ENCODE data around the gene GZMM. TPM values are rescaled to one million over a fixed set of nuclear protein-coding genes. Genes with fewer than 3 reads are reported as not detected.
A peak's percentile ranks its signal among the peaks of the same experiment; 100 is the strongest.

GZMM gene
- total and polyA plus RNA-seq, 2 of the 13 experiments (the other 11 are each of a cell fraction or from before 2014, with no cell fraction given): 0.07 TPM; not detected in 1

GRCh38 chr19:572743-573518 lies 29.1 kb downstream of the GZMM start (continued):
- TF ChIP-seq MEIS1 (CRISPR knock-in tag; IDR thresholded peaks at IDR 0.05; ENCODE audit: borderline replicate concordance) (peak; percentile 41; the same call in 1 of the 2 replicates), ZNF468 (CRISPR knock-in tag; IDR thresholded peaks at IDR 0.05) (no peak), ASH2L (IDR thresholded peaks at IDR 0.05; ENCODE audit: insufficient read length, low read depth, low read length) (no peak), HNF1B (CRISPR knock-in tag; IDR thresholded peaks at IDR 0.05) (0 out of 2 replicates have a peak, but pooled peaks have one; percentile 41), ZNF709 (CRISPR knock-in tag; IDR thresholded peaks at IDR 0.05) (0 out of 2 replicates have a peak, but pooled peaks have one; percentile 50), CBX2 (IDR thresholded peaks at IDR 0.05; ENCODE audit: low read depth, low read length) (no peak), CBX2 (CRISPR knock-in tag; IDR thresholded peaks at IDR 0.05; ENCODE audit: low read depth) (no peak), ZNF816 (CRISPR knock-in tag; IDR thresholded peaks at IDR 0.05; ENCODE audit: borderline replicate concordance) (0 out of 2 replicates have a peak, but pooled peaks have one; percentile 32), TMF1 (CRISPR knock-in tag; IDR thresholded peaks at IDR 0.05; ENCODE audit: low read depth) (no peak)

- no TSS peak for BruUV-seq (replicated peaks)
- Histone ChIP-seq H3K27me3 (ENCODE audit: control insufficient read depth in 1 of 2, insufficient read depth in 2 of 2, low read length in 2 of 2) (no peaks in the 10 kb centered on the region; a peak in 1 of 5 replicates), H3K36me3 (replicated peaks in 1 of 2; ENCODE audit: control insufficient read depth in 1 of 2, insufficient read depth in 2 of 2, low read length in 2 of 2) (peaks cover 6 to 14% of the 10 kb centered on the region in 2 experiments; a peak in 4 of 5 replicates), H3K79me2 (ENCODE audit: insufficient read depth, low read length) (peaks cover 61% of the 10 kb centered on the region), H3K9me3 (ENCODE audit: low read length) (no peaks in the 10 kb centered on the region), H4K20me1 (ENCODE audit: insufficient read depth, low read length) (peaks cover 54% of the 10 kb centered on the region), H3K9ac (ENCODE audit: insufficient read depth, low read depth, low read length) (peak overlapping the region; percentile 95), H3K4me2 (ENCODE audit: low read depth, low read length) (peak overlapping the region; percentile 79), H3K27ac (ENCODE audit: extremely low read length, insufficient read depth, low read length) (peak overlapping the region; percentile 69), H3K4me3 (replicated peaks in 1 of 3; ENCODE audit: insufficient read depth in 1 of 3, low read depth in 2 of 3, low read length in 3 of 3) (peak overlapping the region; percentile 90 to 99 (median 96)), H3K4me1 (ENCODE audit: insufficient read depth, low read length) (peaks cover 26% of the 10 kb centered on the region), H2AFZ (ENCODE audit: low read length) (no peak overlapping the region)
- CTCF ChIA-PET (ENCODE audit: low intra/inter-chr PET ratio, low total read pairs): no interaction called here
- no peak for DNase-seq (ENCODE audit: low spot score)
- POLR2A ChIA-PET: interaction anchor here (3.1 to 4.3 kb wide), 2 partner anchors 17 to 41 kb away, joined by 13 to 45 read pairs; no protein-coding TSS in a partner anchor
- no peak for ATAC-seq
- intact Hi-C loops (cut with micrococcal nuclease; ENCODE audit: unreplicated experiment): no loop called here
- FAIRE-seq: no peak
- WGBS (ENCODE audit: low lambda C conversion rate): 0% methylated on average over 11 of the region's 15 CpGs
- in situ Hi-C loops (cut with HindIII; ENCODE audit: extremely low pct_ligation_motif_present, low pct_unique_long_range_greater_than_20kb): no loop called here
- TF ChIP-seq E2F2 (CRISPR knock-in tag; IDR thresholded peaks at IDR 0.05; ENCODE audit: borderline replicate concordance) (no peak), ZFX (CRISPR knock-in tag; IDR thresholded peaks at IDR 0.05; ENCODE audit: low read depth) (0 out of 2 replicates have a peak, but pooled peaks have one; percentile 2), ZMYM3 (CRISPR knock-in tag; IDR thresholded peaks at IDR 0.05) (0 out of 2 replicates have a peak, but pooled peaks have one; percentile 10), ZBTB1 (CRISPR knock-in tag; IDR thresholded peaks at IDR 0.05; ENCODE audit: borderline replicate concordance) (no peak), BRD4 (CRISPR knock-in tag; IDR thresholded peaks at IDR 0.05) (no peak), HHEX (CRISPR knock-in tag; IDR thresholded peaks at IDR 0.05) (no peak), RFX5 (IDR thresholded peaks at IDR 0.05; ENCODE audit: low read depth, low read length) (no peak), MTA1 (CRISPR knock-in tag; IDR thresholded peaks at IDR 0.05; ENCODE audit: borderline replicate concordance) (0 out of 2 replicates have a peak, but pooled peaks have one; percentile 10), SMARCE1 (IDR thresholded peaks at IDR 0.05; ENCODE audit: borderline replicate concordance) (no peak), FOXP4 (CRISPR knock-in tag; IDR thresholded peaks at IDR 0.05) (no peak)
These were observed 29.6 kb downstream of the GZMM start for GRCh38 chr19:573519-573825.

Measured in HepG2 (cell line).